HG03460 (cell line): ENCODE data around the gene FARS2.

Experiments used
- ATAC-seq: cut with Tn5 transposase; IDR thresholded peaks from one replicate; pipeline ENCODE4 v1.9.1; 2021; ENCODE audit not compliant: unreplicated experiment

Gene FARS2

DNA sequence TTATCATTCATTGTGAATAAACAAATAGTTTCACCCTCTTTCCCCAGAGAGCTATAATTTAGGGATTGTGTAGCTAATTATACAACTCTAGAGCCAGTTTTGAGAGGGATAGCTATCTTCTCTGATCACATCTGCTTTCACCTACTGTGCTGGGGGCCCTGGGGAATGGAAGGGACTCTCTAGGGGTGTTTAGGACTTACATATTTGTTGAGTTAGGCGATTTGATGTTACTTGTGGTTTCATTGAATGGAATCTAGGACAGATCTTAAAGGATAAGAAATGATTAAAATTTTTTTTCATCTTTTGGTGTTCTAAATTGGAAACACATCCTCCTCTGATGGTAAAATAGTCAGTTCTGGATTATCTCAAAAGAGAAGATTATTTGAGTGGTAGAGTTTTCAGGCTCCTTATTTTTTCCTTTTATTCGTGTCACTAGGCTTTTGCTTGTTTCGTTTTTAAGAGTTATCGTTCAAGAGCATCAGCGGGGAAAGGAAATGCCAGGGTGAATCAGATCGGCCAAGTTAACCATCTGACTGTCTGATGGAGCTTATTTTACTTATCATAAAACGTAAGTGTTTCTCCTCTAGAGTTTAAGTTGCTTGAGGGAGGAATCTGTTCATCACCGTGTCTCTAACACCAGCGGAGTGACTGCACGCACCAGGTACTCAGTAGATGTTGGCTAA, 236.7 kb downstream of the FARS2 start:
- no peak for ATAC-seq

DNA sequence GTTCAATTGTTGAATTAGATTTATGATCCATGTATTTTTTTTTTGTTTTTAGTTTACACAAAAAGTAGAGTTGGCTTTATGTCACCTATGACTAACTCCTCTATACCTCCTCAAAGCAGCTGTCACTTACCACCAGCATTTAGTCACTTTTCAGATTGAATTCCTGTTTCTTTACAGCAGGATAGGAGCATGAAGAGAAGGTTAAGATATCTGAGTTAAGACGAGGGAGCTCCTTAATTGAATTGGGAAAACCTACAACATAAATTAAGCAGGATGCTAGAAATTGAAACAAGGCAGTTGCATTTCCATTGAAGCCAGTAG, 237.2 kb downstream of the FARS2 start:
- no peak for ATAC-seq

DNA sequence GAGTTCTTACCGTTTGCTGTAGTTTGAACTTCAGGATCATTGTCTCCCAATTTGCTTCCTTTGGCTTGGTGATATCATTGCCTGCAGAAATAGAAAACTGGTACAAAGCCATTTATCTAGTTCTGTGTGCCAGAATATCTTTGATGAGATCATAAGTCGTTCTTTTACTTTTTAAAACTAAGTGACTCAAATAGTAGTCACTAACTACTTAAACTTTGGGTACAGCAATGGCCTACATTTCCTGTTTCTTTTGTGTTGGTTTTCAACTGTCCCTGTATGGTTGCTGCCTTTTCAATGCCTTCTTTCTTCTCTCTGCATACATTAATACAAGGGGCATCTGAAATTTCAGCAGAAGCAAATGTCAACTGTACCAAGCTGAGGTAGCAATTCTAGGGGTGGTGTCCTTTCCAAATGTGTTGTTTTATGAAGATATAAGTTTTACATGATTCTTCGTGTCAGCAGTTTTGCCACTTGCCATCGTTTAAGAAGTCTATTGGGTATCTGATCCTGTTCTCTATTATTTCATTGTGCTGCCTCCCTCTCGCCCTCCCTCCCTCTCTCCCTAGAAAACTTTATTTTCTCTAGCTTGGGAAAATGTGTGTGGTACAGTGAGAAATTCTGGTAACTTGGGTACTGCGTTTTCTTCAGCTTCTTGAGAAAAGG, 238.5 kb downstream of the FARS2 start:
- ATAC-seq, result no peak

DNA sequence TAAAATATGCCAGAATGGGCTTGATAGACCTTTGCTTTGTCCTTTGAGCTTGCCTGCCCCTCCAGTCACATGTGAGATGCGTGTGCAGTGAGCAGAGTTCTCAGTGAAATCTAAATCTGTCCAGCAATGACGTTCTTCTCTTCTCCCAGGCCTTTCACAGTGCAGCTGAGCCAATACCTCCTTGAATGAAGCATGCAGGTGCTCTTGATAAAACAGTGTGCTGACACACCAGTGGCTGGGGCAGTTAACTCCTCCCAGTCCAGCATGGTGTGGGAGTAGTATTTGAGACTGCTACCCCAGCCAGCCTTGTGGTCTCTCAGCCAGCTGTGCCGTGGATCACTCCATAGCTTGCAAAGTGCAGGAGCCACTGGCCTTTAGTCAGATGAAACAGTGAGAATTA, 240.5 kb downstream of the FARS2 start:
- no peak for ATAC-seq

DNA sequence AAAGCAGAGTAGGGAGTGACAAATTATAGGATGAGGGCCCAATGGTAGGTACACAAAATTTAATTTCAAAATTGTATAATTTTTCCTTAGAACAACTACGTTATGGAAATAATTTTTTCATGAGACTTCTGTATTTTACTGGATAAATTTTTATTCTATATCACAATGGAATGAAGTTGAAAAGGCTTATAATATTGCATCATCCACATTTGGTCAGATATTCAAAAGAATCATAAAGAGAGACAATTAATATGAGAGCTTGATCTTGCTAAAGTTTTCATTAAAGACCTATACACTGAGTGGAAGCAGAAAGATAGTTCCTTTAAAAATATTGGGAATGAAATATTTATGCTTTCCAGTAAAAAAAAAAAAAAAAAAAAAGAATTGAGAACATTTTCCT, 242.8 kb downstream of the FARS2 start:
- no peak for ATAC-seq

DNA sequence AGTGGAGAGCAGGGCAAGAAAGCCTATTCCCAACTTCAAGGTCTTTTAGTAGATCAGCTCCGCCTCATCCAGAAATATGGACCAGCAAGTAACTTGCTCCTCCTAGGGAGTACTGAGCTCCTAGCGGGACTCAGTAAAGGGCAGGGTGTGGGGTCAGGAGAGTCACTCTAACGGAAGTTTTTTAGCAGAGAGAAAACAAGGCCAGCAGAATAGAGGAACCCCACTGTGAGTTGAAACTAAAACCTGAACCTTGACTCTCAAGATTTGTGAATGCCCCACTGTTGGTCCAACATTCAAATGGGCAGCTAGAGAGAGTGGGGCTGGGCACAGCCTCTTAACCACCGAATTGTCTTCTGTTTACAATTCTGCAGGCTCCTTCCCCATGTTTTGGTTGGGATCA, 244.8 kb downstream of the FARS2 start:
- peak; percentile 37 for ATAC-seq

DNA sequence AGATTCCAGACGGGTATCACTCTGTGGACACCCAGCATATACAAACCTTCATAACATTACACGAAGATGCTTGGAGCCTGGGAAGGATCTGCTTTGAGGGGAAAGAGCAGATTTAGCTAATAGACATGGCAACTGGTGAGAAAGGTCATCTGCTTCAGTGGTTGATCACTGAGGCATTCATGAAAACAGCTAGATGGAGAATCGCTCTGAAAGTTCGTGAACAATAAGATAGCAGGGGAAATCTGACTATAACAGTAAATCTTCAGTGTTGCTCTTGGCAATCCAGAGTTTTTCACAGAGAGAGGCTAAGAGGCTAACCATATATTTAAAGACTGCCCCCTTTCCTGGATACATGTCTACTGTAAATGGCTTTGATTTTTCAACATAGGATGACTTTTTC, 245.3 kb downstream of the FARS2 start:
- ATAC-seq, result peak; percentile 34

DNA sequence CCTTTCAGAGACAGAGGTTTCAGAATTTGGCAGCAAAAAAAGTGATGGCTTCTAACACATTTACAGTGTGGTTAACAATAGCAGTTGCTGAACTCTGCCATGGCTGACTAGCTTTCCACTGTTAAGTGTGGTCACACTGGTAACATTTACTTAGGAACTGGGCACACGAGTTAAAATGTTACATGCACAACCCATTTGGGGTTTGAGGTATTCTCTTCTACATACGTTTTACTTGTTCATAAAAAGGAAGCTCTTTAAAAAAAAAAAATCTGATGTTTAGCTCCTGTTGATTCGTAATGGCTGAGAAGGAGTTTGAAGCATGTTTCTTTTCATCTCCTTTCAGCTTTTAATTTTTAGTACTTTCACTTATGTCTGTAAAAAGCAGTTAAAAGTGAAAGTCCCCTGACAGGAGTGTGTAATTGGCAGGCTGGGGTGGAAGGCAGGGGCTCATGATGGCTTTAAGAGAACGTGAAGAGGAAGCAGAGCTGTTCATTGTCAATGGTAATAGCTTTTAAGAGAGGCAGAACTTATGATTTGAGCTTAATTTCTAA, 245.9 kb downstream of the FARS2 start:
- peak; percentile 89 for ATAC-seq

DNA sequence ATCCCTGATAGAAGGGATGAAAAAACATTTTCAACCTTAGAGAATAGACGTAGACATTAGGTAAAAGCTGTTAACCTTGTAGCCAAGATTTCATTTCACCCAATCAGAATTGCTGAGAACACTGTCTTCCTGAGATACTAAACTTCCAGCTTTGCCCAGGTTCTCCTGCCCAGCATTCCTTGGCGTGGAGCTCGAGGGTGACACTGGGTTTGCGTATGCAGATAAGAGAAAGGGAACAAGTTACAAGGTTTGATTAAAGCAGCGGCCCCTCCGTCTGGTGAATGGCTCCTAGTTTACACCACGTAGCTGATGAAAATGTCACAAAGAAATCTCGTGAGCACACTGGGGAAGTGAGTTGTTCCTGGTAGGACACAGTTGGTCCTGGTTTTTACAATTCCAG, 247.8 kb downstream of the FARS2 start:
- ATAC-seq, result no peak

DNA sequence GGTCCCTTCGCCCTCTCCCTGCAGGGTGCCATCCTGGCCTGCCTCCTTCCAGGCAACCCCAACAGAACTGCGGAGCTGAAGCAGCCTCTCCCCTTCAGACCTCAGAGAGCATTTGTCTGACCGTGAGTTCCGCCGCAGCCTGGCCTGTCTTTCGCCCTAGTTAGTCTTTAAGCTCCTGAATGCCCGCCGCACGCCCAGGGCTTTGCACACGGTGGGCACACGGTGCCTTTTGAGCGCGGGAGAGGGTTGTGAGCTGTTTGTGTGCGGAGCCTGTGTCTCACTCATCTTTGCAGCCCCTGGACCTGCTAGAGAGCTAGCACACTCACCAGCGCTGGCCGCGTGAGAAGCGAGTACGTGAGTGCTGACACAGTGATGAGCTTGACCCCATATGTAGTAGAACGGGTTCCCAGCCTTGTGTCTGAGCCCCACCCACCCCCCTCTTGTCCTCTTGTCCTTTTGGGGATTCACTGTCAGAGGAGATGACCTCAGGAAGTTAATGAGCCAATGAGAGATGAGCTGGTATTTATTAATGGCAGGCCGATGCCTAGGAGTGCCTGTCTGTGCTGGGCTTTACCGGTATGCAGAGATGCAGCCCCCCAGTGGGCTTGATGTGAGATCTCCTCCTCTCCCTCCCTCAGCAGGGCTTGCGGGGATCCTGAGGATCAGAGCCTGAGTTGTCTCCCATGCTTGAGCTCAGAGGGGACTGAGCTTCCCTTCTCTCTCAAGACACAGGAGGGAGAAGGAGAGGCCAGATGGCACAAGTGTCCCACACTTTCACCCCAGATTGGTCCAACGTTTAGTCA, 249.2 kb downstream of the FARS2 start:
- ATAC-seq, result no peak

DNA sequence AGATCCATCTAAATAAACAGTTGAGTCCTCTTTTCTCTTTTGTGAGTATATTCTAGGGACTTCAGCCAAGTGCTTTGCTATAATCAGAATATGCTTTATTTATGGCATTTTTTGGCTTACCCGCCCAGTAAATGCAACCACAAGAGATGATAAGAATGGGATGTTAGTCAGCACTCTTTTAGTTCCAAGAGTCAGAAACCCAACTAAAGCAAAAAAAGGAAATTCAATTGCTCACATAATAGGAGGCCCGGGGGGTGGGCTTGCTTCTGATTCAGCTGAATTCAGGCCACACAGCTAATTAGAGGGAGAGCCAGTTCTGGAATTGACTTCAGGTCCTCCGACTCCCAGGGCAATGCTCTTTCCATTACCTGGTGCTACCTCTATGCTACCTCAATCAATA, 250.6 kb downstream of the FARS2 start:
- no peak for ATAC-seq

DNA sequence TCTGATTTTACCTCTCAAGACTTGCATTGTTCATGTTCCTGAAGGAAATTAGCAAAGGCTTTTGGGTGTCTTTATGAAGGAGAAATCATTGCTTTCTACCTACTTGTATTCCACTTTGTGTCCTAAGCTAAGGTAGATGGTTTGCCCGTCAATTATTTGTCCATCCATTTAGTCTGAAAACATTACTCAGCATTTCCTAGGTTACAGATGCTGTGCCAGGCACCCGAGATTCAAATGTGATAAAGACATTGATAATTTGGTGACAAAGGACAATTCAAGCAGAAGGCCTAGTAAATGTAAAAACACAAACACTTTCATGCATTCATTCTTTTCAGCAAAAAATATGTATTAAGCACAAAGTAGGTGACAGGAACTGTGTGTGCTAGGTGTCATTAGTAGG, 251.1 kb downstream of the FARS2 start:
- no peak for ATAC-seq

DNA sequence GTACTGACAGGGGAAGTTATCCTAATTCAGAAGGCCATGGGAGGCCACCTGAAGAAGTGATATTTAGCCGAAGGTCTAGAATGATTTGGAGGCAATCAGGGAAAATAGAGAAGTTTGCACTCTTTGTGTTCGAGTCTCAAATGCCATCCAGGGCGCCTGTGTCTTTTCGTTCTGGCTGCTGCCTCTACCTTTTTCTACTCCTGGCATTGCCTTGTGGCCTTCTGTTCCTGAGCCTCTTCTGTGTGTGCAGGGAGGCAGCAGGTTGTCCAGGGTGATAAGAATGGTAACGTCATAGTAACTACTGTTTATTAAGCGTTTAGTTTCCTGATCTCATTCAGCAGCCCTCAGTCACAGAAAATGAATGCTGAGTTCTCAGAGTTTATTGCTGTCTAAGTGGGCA, 252.1 kb downstream of the FARS2 start:
- no peak for ATAC-seq

DNA sequence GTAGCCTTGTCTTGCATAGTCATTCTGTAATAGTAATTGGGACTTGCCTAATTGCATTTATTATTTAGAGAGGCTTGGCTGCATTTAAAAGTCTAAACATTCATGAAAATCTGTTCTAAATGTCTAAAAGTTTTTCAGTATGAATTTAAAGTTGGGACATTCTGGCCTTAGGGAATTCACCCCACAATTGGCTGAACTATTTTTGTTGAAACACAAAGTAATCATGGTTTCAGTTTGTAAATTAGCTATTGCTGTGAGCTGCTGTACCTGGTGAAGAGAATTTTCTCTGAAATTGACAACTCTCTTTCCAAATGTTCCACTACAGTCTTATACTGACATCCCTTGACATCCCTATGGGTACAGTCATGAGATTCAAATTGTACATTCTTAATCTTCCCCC, 253.0 kb downstream of the FARS2 start:
- ATAC-seq, result peak; percentile 45

DNA sequence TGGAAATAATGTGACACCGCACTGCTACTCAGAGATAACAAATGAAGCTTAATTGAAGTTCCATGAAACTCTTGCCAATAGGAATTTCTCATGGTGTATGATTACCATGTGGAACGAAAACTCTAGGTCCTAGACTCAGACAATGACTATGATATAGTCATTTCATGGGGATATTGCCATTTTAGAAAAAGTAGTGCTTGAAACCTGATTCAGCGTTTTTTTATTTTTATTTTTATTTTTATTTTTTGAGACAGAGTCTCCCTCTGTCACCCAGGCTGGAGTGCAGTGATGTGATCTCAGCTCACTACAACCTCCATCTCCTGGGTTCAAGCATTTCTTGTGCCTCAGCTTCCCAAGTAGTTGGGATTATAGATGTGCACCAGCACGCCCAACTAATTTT, 253.9 kb downstream of the FARS2 start:
- no peak for ATAC-seq

DNA sequence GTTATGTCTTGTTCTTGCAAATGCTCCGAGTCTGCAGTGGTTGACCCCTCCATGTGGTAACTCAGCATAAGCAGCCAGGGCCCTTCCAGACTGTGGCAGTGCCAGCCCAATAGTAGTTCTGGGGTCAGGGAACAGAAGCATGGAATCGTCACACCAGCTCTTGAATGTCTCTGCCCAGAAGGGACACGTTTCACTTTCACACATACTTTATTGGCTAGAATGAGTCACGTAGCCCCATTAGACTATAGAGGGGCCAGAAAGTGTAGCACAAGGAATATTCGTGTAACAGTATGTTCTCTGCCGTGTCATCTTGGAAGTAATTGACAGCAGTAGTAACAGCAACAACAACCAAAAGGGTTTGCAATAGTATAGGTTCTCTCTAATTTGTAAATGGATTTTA, 254.7 kb downstream of the FARS2 start:
- no peak for ATAC-seq

DNA sequence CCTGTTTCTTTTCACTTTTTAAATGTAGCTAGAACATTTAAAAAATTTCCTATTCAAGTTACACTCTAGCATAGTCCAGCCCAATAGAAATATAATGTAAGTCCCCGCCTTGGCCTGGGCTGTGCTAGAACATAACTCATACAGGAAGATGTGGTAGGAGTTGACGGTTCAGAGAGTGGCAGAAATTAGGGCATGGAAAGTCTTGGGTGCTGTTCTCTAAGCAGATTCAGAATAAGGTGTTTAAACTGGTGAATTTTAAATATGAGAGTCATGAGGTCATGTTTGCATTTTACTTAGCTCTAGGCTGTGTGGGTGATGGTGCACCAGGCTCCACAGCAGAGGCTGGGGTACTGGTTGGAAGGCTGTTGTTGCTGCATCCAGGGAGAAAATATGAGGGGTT, 256.5 kb downstream of the FARS2 start:
- ATAC-seq, result no peak

DNA sequence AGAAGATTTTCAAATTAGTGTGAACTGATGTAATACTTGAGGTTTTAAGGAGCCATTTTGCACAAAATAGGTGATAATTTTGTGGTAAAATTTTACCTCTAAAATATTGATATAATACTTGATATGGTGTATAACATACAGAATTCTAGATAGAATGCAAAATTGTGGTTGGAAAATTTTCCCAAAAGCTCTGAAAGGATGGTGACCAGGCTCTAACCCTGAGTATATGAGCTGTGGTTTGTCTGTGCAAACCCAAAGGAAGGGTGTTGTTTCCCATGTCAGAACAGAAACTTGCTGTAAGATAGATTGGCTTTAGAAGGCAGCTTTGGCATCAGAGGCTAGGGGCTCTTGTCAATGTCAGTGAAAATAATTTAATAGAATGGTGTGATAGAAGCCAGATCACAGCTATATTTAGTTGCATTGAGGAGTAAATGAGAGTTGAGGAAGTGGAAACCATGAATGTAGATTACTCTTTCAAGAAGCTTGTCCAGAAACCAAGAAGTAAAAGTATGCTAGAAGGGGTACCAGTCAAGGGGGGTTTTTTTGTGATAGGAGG, 257.7 kb downstream of the FARS2 start:
- ATAC-seq, result no peak

DNA sequence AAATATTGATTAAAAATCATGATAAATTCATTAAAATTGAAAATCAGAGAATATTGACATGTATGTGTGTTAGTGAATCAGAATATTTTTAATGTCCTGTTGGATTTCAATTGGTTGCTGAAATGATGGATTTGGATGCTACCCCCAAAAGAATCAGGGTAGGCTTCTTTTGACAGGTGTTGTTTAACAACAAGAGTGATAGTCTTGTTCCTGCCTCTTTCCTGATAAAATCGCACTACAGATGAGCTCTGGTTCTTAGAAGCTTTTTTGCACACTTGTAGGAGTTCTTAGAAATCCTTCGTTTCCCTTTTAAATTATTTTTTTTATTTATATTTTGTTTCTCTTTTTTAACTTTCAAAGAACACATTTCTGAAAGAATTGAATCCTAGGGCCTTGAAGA, 259.5 kb downstream of the FARS2 start:
- ATAC-seq, result no peak

DNA sequence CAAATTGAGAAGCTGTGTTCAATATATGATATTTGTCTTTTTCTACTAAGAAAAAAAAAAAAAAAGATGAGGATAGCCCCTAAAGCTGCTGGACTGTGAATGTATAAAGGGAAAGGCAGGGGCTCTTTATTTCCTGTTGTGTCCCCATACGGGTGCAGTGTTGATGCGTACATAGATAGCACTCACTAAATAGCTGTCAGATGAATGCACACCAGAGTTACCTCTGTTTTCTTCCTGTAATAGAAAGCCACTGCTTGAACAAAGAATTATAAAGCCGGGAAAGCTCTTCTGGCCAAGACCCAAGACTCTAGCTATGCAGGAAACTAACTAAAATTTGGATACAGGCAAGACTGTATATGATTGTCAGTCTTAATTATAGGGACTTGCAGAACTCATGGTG, 260.0 kb downstream of the FARS2 start:
- ATAC-seq, result no peak

DNA sequence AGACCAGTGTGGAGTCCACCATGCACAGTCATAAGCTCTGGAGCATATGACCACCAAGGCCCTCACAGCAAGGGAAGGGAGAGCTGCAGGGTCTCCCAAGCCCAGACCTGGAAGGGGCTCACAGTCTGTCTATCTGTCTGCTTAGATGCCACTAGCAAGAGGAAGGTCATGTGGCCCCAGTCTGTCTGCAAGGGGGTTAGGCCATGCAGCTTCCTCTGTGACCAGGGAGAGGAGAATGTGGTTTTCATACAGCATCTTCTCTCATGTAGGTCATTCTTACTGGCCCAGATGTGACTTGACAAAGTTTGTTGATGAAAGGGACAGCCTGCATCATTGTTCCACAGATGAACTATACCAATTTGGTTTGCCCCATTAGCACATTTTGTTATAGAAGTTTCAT, 260.8 kb downstream of the FARS2 start:
- ATAC-seq, result no peak

DNA sequence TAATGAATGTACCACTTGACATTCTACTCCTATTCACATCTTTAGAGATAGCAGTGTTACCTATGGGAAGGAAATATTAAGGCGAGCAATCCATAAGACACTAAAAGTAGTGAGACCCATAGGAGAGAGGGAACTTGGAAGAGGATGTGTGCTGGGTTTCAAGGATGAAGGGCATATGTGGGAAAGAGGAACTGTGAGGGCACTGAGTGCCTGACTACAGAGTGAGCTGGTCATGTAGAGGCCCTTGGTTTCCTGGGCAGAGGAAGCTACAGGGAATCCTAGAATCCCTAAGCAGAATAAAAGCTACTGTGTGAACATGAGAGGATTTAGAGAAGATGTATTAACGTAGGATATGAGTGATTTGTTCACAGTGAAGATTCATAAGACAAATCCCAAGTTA, 262.8 kb downstream of the FARS2 start:
- ATAC-seq, result no peak
